Memory B cell (primary cell): ENCODE measurements around the gene NKX2-4.
A peak's percentile ranks its signal among the peaks of the same experiment; 100 is the strongest.

ENCODE experiments used
- ATAC-seq: fragments of 150-1000 bp; cut with Tn5 transposase; 2 replicates; pipeline ENCODE4 v1.10.0; 2021; ENCODE audit warnings: low read depth, mild to moderate bottlenecking, moderate library complexity
- DNase-seq, 2 donors: peaks; one replicate each; pipeline ENCODE4 v3.0.0; 2022; ENCODE audit warnings: low spot score in 2 of 2
- H3K27ac Mint-ChIP-seq: one replicate; pipeline ENCODE4 v1.8.0; 2022; ENCODE audit warnings: mild to moderate bottlenecking, moderate library complexity, mixed read lengths
- H3K27me3 Mint-ChIP-seq: one replicate; pipeline ENCODE4 v1.8.0; 2022; ENCODE audit warnings: mixed read lengths
- H3K36me3 Mint-ChIP-seq: one replicate; pipeline ENCODE4 v1.8.0; 2022; ENCODE audit warnings: mild to moderate bottlenecking, mixed read lengths
- H3K4me1 Mint-ChIP-seq: one replicate; pipeline ENCODE4 v1.8.0; 2022; ENCODE audit warnings: mixed read lengths
- H3K4me3 Mint-ChIP-seq: one replicate; pipeline ENCODE4 v1.8.0; 2022; ENCODE audit warnings: mild to moderate bottlenecking, moderate library complexity, mixed read lengths
- H3K9me3 Mint-ChIP-seq: one replicate; pipeline ENCODE4 v1.8.0; 2022; ENCODE audit warnings: mixed read lengths

The NKX2-4 gene

GRCh38 chr20:21364413-21364812 lies 32.9 kb downstream of the NKX2-4 start:
- no peaks in the 10 kb centered on the region for H3K4me1 Mint-ChIP-seq
- no peak overlapping the region for H3K27ac Mint-ChIP-seq
- ATAC-seq: no peak
- no peak overlapping the region for H3K4me3 Mint-ChIP-seq
- H3K36me3 Mint-ChIP-seq: peaks cover 46% of the 10 kb centered on the region
- no peaks in the 10 kb centered on the region for H3K27me3 Mint-ChIP-seq
- H3K9me3 Mint-ChIP-seq: no peaks in the 10 kb centered on the region
- DNase-seq: no peak

- no peak for ATAC-seq
- no peaks in the 10 kb centered on the region for H3K27me3 Mint-ChIP-seq
- H3K27ac Mint-ChIP-seq: no peak overlapping the region
- no peak overlapping the region for H3K4me3 Mint-ChIP-seq
- DNase-seq: no peak
- no peaks in the 10 kb centered on the region for H3K4me1 Mint-ChIP-seq
- no peaks in the 10 kb centered on the region for H3K9me3 Mint-ChIP-seq
- H3K36me3 Mint-ChIP-seq: peaks cover 35% of the 10 kb centered on the region
Measured at GRCh38 chr20:21361266-21361665, 36.1 kb downstream of the NKX2-4 start.

DNA sequence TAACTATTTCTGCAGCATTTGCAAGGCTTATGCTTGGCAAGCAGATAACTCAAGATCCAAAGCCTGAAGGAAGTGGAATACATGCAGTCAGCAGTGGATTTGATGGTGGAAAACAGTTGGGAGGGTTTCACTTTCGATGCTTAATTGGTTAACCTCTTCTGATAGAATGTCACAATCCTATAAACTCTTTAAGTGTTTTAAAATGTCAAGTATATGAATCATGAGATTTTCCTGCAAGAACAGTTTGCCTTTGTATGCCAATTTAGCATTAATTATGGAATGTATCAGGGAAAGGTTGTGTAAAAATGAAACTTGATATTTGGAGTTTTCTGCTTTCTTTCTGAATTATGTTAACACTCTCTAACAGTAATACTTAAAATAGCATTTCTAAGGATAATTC lies 36.6 kb downstream of the NKX2-4 start:
- no peak overlapping the region for H3K4me3 Mint-ChIP-seq
- DNase-seq: no peak
- H3K27me3 Mint-ChIP-seq: no peaks in the 10 kb centered on the region
- H3K27ac Mint-ChIP-seq: no peak overlapping the region
- no peak for ATAC-seq
- no peaks in the 10 kb centered on the region for H3K9me3 Mint-ChIP-seq
- H3K36me3 Mint-ChIP-seq: peaks cover 35% of the 10 kb centered on the region
- H3K4me1 Mint-ChIP-seq: no peaks in the 10 kb centered on the region

DNA sequence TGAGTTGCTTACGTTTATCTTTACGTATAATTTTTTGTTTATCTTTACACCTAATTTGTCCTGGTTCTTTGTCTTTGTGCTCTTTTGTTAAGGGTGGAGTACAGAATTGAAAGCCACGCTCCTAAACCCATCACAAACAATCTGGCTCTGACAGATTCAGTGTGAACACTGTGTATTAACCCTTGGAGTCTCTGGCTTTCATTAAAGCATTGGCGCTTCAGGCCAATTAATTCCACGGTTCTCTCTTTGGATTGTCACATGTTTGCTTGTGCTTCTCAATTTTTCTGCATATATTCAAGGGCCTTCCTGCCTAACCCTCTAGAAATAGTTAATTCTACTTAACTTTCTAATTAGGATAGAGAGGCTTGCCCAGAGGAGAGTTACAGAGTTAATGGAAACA lies 38.6 kb downstream of the NKX2-4 start:
- DNase-seq: no peak
- H3K36me3 Mint-ChIP-seq: peaks cover 36% of the 10 kb centered on the region
- peak overlapping the region; percentile 35 for H3K27ac Mint-ChIP-seq
- H3K4me3 Mint-ChIP-seq: no peak overlapping the region
- no peaks in the 10 kb centered on the region for H3K4me1 Mint-ChIP-seq
- no peaks in the 10 kb centered on the region for H3K9me3 Mint-ChIP-seq
- ATAC-seq: no peak
- H3K27me3 Mint-ChIP-seq: no peaks in the 10 kb centered on the region

- ATAC-seq: no peak
- Mint-ChIP-seq H3K36me3 (peaks cover 31% of the 10 kb centered on the region), H3K27me3 (no peaks in the 10 kb centered on the region), H3K4me3 (no peak overlapping the region), H3K27ac (no peak overlapping the region), H3K9me3 (no peaks in the 10 kb centered on the region), H3K4me1 (no peaks in the 10 kb centered on the region)
- DNase-seq: no peak
Measured at GRCh38 chr20:21357844-21358243, 39.5 kb downstream of the NKX2-4 start.

DNA sequence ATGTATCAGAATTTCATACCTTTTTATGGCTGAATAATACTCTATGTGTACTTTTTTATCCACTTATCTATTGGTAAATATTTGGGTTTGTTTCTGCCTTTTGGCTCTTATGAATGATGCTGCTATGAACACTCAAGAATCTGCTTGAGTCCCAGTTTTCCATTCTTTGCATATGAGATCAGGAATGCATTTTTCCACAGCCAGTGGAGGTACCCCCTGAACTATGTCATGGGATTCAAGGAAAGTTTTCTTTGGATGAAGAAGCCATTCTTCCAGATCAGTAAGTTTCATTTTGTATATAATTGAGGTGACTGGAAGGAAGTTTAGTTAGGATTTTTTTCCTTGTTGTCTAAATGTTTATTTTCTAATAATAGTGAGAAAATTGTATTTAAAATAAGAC lies 40.9 kb downstream of the NKX2-4 start:
- no peaks in the 10 kb centered on the region for H3K27me3 Mint-ChIP-seq
- no peak for DNase-seq
- no peaks in the 10 kb centered on the region for H3K9me3 Mint-ChIP-seq
- H3K27ac Mint-ChIP-seq: no peak overlapping the region
- no peak for ATAC-seq
- H3K4me3 Mint-ChIP-seq: no peak overlapping the region
- peaks cover 25% of the 10 kb centered on the region for H3K36me3 Mint-ChIP-seq
- no peaks in the 10 kb centered on the region for H3K4me1 Mint-ChIP-seq

GRCh38 chr20:21355981-21356380 lies 41.3 kb downstream of the NKX2-4 start:
- DNase-seq (no peak), ATAC-seq (no peak)
- Mint-ChIP-seq H3K36me3 (peaks cover 25% of the 10 kb centered on the region), H3K27me3 (no peaks in the 10 kb centered on the region), H3K4me1 (no peaks in the 10 kb centered on the region), H3K27ac (no peak overlapping the region), H3K9me3 (no peaks in the 10 kb centered on the region), H3K4me3 (no peak overlapping the region)

- ATAC-seq (no peak), DNase-seq (no peak)
- Mint-ChIP-seq H3K4me1 (no peaks in the 10 kb centered on the region), H3K4me3 (no peak overlapping the region), H3K9me3 (no peaks in the 10 kb centered on the region), H3K36me3 (peaks cover 19% of the 10 kb centered on the region), H3K27me3 (no peaks in the 10 kb centered on the region), H3K27ac (no peak overlapping the region)
Measured at GRCh38 chr20:21353236-21353635, 44.1 kb downstream of the NKX2-4 start.

DNA sequence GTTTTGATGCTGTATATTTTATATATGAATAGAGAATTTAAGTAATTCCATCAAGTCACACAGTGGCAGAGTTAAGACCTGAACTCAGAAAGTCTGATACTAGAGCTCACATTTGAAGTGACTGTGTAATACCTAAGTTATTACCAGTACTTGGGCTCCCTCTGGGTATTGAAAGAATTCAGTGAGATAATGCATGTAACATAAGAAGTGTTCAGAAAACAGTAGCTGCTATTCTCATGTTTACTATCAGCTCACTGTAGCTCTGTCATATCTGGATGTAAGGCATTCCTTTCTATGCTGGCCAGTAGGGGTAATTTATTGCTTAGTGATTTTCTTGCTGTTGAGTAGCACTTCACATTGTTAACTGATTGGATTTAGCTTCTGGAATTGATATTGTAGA lies 44.6 kb downstream of the NKX2-4 start:
- no peak for DNase-seq
- Mint-ChIP-seq H3K36me3 (peaks cover 21% of the 10 kb centered on the region), H3K27me3 (no peaks in the 10 kb centered on the region), H3K9me3 (no peaks in the 10 kb centered on the region), H3K4me1 (no peaks in the 10 kb centered on the region), H3K27ac (no peak overlapping the region), H3K4me3 (no peak overlapping the region)
- ATAC-seq: no peak
